Measurements from ENCODE around the gene SLC36A4.

Gene SLC36A4

GRCh38 chr11:93234602-93235207, 36.9 kb upstream of the SLC36A4 start:
- TF ChIP-seq CTCF (IDR thresholded peaks at IDR 0.05; ENCODE audit: insufficient read depth, low read length, missing control alignments): peak; percentile 91
- CTCF ChIA-PET: interaction anchor here (0.5 to 6.3 kb wide), 22 partner anchors 9 to 658 kb away, joined by 3 to 149 read pairs (median 6); partner anchors contain the start of gene CEP295
- no peak overlapping the region for H3K4me3 ChIP-seq (ENCODE audit: low read depth, low read length)
- DNase-seq (ENCODE audit: low read depth, low spot score): peak; percentile 44
- POLR2A ChIA-PET: no interaction called here

- H3K4me3 ChIP-seq (ENCODE audit: low read depth, low read length): no peak overlapping the region
- no peak for DNase-seq (ENCODE audit: low read depth, low spot score)
- ChIA-PET CTCF (interaction anchor here (0.6 to 5.0 kb wide), 6 partner anchors 34 to 423 kb away, joined by 3 to 19 read pairs (median 3); no protein-coding TSS in a partner anchor), POLR2A (no interaction called here)
- no peak for TF ChIP-seq CTCF (IDR thresholded peaks at IDR 0.05; ENCODE audit: insufficient read depth, low read length, missing control alignments)
These were observed 32.1 kb upstream of the SLC36A4 start for GRCh38 chr11:93229876-93230275.

GRCh38 chr11:93225662-93226061, 27.9 kb upstream of the SLC36A4 start:
- no peak overlapping the region for H3K4me3 ChIP-seq (ENCODE audit: low read depth, low read length)
- ChIA-PET POLR2A (no interaction called here), CTCF (interaction anchor here (0.8 to 4.6 kb wide), 7 partner anchors 9 to 288 kb away, joined by 3 to 82 read pairs (median 10); no protein-coding TSS in a partner anchor)
- TF ChIP-seq CTCF (IDR thresholded peaks at IDR 0.05; ENCODE audit: insufficient read depth, low read length, missing control alignments): no peak
- DNase-seq (ENCODE audit: low read depth, low spot score): no peak

- ChIA-PET POLR2A (no interaction called here), CTCF (interaction anchor here (1.1 to 2.0 kb wide), 2 partner anchors 15 to 280 kb away, joined by 3 to 5 read pairs; no protein-coding TSS in a partner anchor)
- DNase-seq (ENCODE audit: low read depth, low spot score): no peak
- no peak overlapping the region for H3K4me3 ChIP-seq (ENCODE audit: low read depth, low read length)
- TF ChIP-seq CTCF (IDR thresholded peaks at IDR 0.05; ENCODE audit: insufficient read depth, low read length, missing control alignments): no peak
These were observed 23.7 kb upstream of the SLC36A4 start for GRCh38 chr11:93221539-93221938.

- POLR2A ChIA-PET: no interaction called here
- no peak overlapping the region for H3K4me3 ChIP-seq (ENCODE audit: low read depth, low read length)
- CTCF ChIA-PET: interaction anchor here (1.6 to 2.0 kb wide), 3 partner anchors 15 to 278 kb away, joined by 5 to 6 read pairs (median 6); no protein-coding TSS in a partner anchor
- no peak for TF ChIP-seq CTCF (IDR thresholded peaks at IDR 0.05; ENCODE audit: insufficient read depth, low read length, missing control alignments)
- no peak for DNase-seq (ENCODE audit: low read depth, low spot score)
These were observed 22.3 kb upstream of the SLC36A4 start for GRCh38 chr11:93220078-93220477.

GRCh38 chr11:93219440-93219839, 21.6 kb upstream of the SLC36A4 start:
- POLR2A ChIA-PET: no interaction called here
- no peak for TF ChIP-seq CTCF (IDR thresholded peaks at IDR 0.05; ENCODE audit: insufficient read depth, low read length, missing control alignments)
- CTCF ChIA-PET: interaction anchor here (1.0 to 1.8 kb wide), 3 partner anchors 15 to 278 kb away, joined by 3 to 6 read pairs (median 6); no protein-coding TSS in a partner anchor
- no peak overlapping the region for H3K4me3 ChIP-seq (ENCODE audit: low read depth, low read length)
- no peak for DNase-seq (ENCODE audit: low read depth, low spot score)

All from AG04449 (cell line).